Body of pancreas (tissue), 4 donors: Measurements from ENCODE around the gene COLEC12.

Source experiments
- POLR2A ChIP-seq, 3 donors: fragments of 450-650 bp; IDR thresholded peaks; one replicate each; pipeline ENCODE4 v1.6.1; 2016; ENCODE audit warnings: antibody characterized with exemption in 3 of 3, mild to moderate bottlenecking in 2 of 3
- TF ChIP-seq, protein P1 (sequence below), 7 experiments: fragments of 450-650 bp in 4 of 7; fragments of 200-600 bp in 3 of 7; sonication (generic) in 3 of 7; IDR thresholded peaks; one replicate each; pipeline ENCODE4 v1.5.1; 2016 to 2019; ENCODE audit warnings: antibody characterized with exemption in 7 of 7

DNA sequence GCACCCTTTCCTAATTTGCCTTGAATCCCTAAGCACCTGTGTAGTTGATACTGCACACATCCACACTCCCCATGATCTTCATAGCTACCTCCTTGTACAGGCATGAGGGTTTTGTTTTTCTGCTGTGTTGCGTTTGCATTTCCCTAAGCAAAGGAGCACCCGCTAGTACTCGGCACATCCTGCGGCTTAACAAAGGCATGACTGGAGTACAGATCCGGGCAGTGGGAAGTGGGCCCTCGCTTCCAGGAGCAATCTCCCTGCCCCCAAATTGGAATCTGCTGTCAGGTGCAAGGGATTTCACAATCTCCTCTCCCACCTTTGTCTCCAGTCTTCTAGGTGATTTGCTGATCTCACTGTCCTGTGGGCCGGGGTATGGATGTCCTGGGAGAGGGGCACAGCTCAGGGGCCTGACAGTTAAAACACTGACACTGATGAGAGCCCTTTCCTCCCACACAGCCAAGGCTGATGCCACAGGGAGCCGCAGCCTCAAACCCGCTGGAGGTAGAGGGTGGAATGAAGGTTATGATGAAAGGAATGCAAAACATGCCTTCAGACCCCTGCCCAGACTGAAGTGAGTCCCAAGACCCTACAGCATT, 133.9 kb downstream of the COLEC12 start:
- TF ChIP-seq, protein P1, sequence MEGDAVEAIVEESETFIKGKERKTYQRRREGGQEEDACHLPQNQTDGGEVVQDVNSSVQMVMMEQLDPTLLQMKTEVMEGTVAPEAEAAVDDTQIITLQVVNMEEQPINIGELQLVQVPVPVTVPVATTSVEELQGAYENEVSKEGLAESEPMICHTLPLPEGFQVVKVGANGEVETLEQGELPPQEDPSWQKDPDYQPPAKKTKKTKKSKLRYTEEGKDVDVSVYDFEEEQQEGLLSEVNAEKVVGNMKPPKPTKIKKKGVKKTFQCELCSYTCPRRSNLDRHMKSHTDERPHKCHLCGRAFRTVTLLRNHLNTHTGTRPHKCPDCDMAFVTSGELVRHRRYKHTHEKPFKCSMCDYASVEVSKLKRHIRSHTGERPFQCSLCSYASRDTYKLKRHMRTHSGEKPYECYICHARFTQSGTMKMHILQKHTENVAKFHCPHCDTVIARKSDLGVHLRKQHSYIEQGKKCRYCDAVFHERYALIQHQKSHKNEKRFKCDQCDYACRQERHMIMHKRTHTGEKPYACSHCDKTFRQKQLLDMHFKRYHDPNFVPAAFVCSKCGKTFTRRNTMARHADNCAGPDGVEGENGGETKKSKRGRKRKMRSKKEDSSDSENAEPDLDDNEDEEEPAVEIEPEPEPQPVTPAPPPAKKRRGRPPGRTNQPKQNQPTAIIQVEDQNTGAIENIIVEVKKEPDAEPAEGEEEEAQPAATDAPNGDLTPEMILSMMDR (IDR thresholded peaks at IDR 0.05) = no peak
- TF ChIP-seq POLR2A (IDR thresholded peaks at IDR 0.05) = no peak
